Measurements from ENCODE around the gene B4GALNT2.
"Not testable (repeated sequence)": the region's sequence is repeated elsewhere in the genome, so short reads cannot be mapped to it uniquely, and the experiment has no call there.

GRCh38 chr17:49103360-49103759 is 29.2 kb upstream of the B4GALNT2 start:
- not testable (repeated sequence) for TF ChIP-seq MAX (IDR thresholded peaks at IDR 0.05); CTCF (IDR thresholded peaks at IDR 0.05); RCOR1 (IDR thresholded peaks at IDR 0.05; ENCODE audit: low read depth, low read length); RFX5 (IDR thresholded peaks at IDR 0.05); POLR2A (IDR thresholded peaks at IDR 0.05; ENCODE audit: low read length); CEBPB (IDR thresholded peaks at IDR 0.05); ELK1 (IDR thresholded peaks at IDR 0.05; ENCODE audit: low read depth, low read length); E2F6 (IDR thresholded peaks at IDR 0.05; ENCODE audit: borderline replicate concordance, low read depth); JUN (IDR thresholded peaks at IDR 0.05)

All from A549 (cell line).